Tibial nerve (tissue), 3 donors: ENCODE measurements around the gene CYLD.

Experiments
- POLR2A ChIP-seq, 2 donors: fragments of 450-650 bp; IDR thresholded peaks; one replicate each; pipeline ENCODE4 v1.6.1; 2017; ENCODE audit warnings: antibody characterized with exemption in 2 of 2, mild to moderate bottlenecking in 2 of 2, moderate library complexity in 2 of 2
- TF ChIP-seq, protein P1 (sequence below), 5 experiments: fragments of 200-600 bp in 3 of 5; fragments of 450-650 bp in 2 of 5; sonication (generic) in 3 of 5; IDR thresholded peaks; one replicate each; pipeline ENCODE4 v1.5.1; 2016 to 2019; ENCODE audit warnings: antibody characterized with exemption in 5 of 5, mild to moderate bottlenecking in 3 of 5, moderate library complexity in 2 of 5

DNA sequence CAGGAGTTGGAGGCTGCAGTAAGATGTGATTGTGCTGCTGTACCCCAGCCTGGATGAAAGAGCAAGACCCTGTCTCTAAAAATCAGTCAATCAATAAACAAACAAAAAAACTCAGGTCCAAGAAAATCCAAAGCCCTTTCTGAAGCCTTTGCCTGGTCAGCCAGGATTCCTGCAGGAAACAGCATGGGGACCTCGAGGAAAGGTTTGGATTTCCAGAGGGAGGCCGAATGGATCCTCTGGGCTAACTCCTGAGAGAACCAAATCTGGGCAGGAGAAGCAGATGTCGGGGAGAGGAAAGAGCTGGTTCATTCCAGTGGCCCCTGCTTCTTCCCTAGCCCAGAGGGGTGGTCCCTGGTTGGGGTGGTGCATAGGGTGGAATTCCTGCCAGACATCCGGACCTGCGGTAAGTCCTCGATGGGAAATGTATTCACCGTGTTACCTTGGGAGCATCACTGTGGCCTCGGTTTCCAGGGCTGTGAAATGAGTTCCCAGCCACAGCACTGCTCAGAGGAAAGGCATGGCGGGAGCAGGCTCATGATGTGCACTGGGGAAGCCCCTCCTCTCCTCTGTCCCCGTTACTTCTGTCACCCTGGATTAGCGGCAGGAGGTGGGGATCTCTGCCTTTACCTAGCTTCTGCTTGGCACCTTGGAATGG, 75.1 kb downstream of the CYLD start:
- TF ChIP-seq, protein P1, sequence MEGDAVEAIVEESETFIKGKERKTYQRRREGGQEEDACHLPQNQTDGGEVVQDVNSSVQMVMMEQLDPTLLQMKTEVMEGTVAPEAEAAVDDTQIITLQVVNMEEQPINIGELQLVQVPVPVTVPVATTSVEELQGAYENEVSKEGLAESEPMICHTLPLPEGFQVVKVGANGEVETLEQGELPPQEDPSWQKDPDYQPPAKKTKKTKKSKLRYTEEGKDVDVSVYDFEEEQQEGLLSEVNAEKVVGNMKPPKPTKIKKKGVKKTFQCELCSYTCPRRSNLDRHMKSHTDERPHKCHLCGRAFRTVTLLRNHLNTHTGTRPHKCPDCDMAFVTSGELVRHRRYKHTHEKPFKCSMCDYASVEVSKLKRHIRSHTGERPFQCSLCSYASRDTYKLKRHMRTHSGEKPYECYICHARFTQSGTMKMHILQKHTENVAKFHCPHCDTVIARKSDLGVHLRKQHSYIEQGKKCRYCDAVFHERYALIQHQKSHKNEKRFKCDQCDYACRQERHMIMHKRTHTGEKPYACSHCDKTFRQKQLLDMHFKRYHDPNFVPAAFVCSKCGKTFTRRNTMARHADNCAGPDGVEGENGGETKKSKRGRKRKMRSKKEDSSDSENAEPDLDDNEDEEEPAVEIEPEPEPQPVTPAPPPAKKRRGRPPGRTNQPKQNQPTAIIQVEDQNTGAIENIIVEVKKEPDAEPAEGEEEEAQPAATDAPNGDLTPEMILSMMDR (IDR thresholded peaks at IDR 0.05): no peak
- no peak for TF ChIP-seq POLR2A (IDR thresholded peaks at IDR 0.05)
